ENCODE data around the gene ICE2.
A peak's percentile ranks its signal among the peaks of the same experiment; 100 is the strongest.

Gene ICE2

GRCh38 chr15:60485365-60486055 lies 6.6 kb upstream of the ICE2 start:
- no peak for ATAC-seq
- no peak for TF ChIP-seq ZNF70 (CRISPR knock-in tag; IDR thresholded peaks at IDR 0.05)
- TF ChIP-seq ESRRG (CRISPR knock-in tag; IDR thresholded peaks at IDR 0.05) = no peak

GRCh38 chr15:60483042-60483441 lies 4.1 kb upstream of the ICE2 start:
- no peak for TF ChIP-seq ARNTL (CRISPR knock-in tag; IDR thresholded peaks at IDR 0.05; ENCODE audit: borderline replicate concordance, low read depth)
- TF ChIP-seq ZFP3 (CRISPR knock-in tag; IDR thresholded peaks at IDR 0.05) = peak; percentile 95
- ATAC-seq = no peak

GRCh38 chr15:60480888-60481287 lies 1.9 kb upstream of the ICE2 start:
- ATAC-seq = no peak
- no peak for TF ChIP-seq ZFP3 (CRISPR knock-in tag; IDR thresholded peaks at IDR 0.05)
- TF ChIP-seq ARNTL (CRISPR knock-in tag; IDR thresholded peaks at IDR 0.05; ENCODE audit: borderline replicate concordance, low read depth) = no peak
- TF ChIP-seq ISL1 (CRISPR knock-in tag; IDR thresholded peaks at IDR 0.05) = no peak
- no peak for TF ChIP-seq OSR1 (CRISPR knock-in tag; IDR thresholded peaks at IDR 0.05)
- TF ChIP-seq ZNF70 (CRISPR knock-in tag; IDR thresholded peaks at IDR 0.05) = no peak
- TF ChIP-seq SNAI2 (CRISPR knock-in tag; IDR thresholded peaks at IDR 0.05) = no peak
- no peak for TF ChIP-seq GLIS3 (CRISPR knock-in tag; IDR thresholded peaks at IDR 0.05)
- TF ChIP-seq PPARA (CRISPR knock-in tag; IDR thresholded peaks at IDR 0.05; ENCODE audit: borderline replicate concordance) = no peak
- TF ChIP-seq RARB (CRISPR knock-in tag; IDR thresholded peaks at IDR 0.05) = no peak
- TF ChIP-seq PATZ1 (CRISPR knock-in tag; IDR thresholded peaks at IDR 0.05; ENCODE audit: borderline replicate concordance) = no peak
- TF ChIP-seq CREB5 (CRISPR knock-in tag; IDR thresholded peaks at IDR 0.05; ENCODE audit: low read depth) = no peak
- TF ChIP-seq ZNF8 (CRISPR knock-in tag; IDR thresholded peaks at IDR 0.05) = no peak
- TF ChIP-seq ZC3H10 (CRISPR knock-in tag; IDR thresholded peaks at IDR 0.05) = no peak
- no peak for TF ChIP-seq CSDC2 (CRISPR knock-in tag; IDR thresholded peaks at IDR 0.05)
- no peak for TF ChIP-seq POU6F1 (CRISPR knock-in tag; IDR thresholded peaks at IDR 0.05; ENCODE audit: borderline replicate concordance, low read depth)
- TF ChIP-seq TOX (CRISPR knock-in tag; IDR thresholded peaks at IDR 0.05; ENCODE audit: borderline replicate concordance) = no peak
- TF ChIP-seq ESRRG (CRISPR knock-in tag; IDR thresholded peaks at IDR 0.05) = no peak

GRCh38 chr15:60480149-60480548 lies 1.2 kb upstream of the ICE2 start:
- no peak for ATAC-seq
- TF ChIP-seq SNAI2 (CRISPR knock-in tag; IDR thresholded peaks at IDR 0.05) (no peak), OSR1 (CRISPR knock-in tag; IDR thresholded peaks at IDR 0.05) (no peak), ARNTL (CRISPR knock-in tag; IDR thresholded peaks at IDR 0.05; ENCODE audit: borderline replicate concordance, low read depth) (no peak), TSHZ2 (CRISPR knock-in tag; IDR thresholded peaks at IDR 0.05) (no peak), PATZ1 (CRISPR knock-in tag; IDR thresholded peaks at IDR 0.05; ENCODE audit: borderline replicate concordance) (no peak), CREB5 (CRISPR knock-in tag; IDR thresholded peaks at IDR 0.05; ENCODE audit: low read depth) (no peak), TCF4 (CRISPR knock-in tag; IDR thresholded peaks at IDR 0.05; ENCODE audit: borderline replicate concordance) (no peak), ZFP3 (CRISPR knock-in tag; IDR thresholded peaks at IDR 0.05) (no peak), RARB (CRISPR knock-in tag; IDR thresholded peaks at IDR 0.05) (no peak), POU6F1 (CRISPR knock-in tag; IDR thresholded peaks at IDR 0.05; ENCODE audit: borderline replicate concordance, low read depth) (no peak), ESRRG (CRISPR knock-in tag; IDR thresholded peaks at IDR 0.05) (no peak), ZNF8 (CRISPR knock-in tag; IDR thresholded peaks at IDR 0.05) (no peak)
